HEK293T (cell line): ENCODE data around the gene RPLP1.
A peak's percentile ranks its signal among the peaks of the same experiment; 100 is the strongest.
"Not testable (repeated sequence)": the region's sequence is repeated elsewhere in the genome, so short reads cannot be mapped to it uniquely, and the experiment has no call there.

Experiments used
- CTCF ChIA-PET: fragments of 350-600 bp; formaldehyde crosslinking; extraction: SDS; loops from one replicate; lab custom pipeline; 2021; ENCODE audit warnings: antibody characterized with exemption, inconsistent platforms; lab: Yijun Ruan, JAX
- POLR2A ChIA-PET: fragments of 350-600 bp; formaldehyde crosslinking; extraction: SDS; loops from one replicate; lab custom pipeline; 2020; ENCODE audit warnings: antibody characterized with exemption, inconsistent platforms; lab: Yijun Ruan, JAX
- DNase-seq: peaks from one replicate; pipeline ENCODE4 v3.0.0; 2012; ENCODE audit warnings: mixed read lengths; ENCODE audit errors: extremely low spot score
- ARNT ChIP-seq: fragments of 450-650 bp; IDR thresholded peaks from 2 replicates; pipeline ENCODE4 v1.6.1; 2017; ENCODE audit warnings: mild to moderate bottlenecking
- BHLHE40 ChIP-seq: fragments of 450-650 bp; IDR thresholded peaks from 2 replicates; pipeline ENCODE4 v1.6.1; 2016; ENCODE audit warnings: mild to moderate bottlenecking, moderate library complexity, borderline replicate concordance
- CTBP1 ChIP-seq: fragments of 450-650 bp; IDR thresholded peaks from 2 replicates; pipeline ENCODE4 v1.6.1; 2016; ENCODE audit warnings: borderline replicate concordance
- ELF4 ChIP-seq: fragments of 450-650 bp; IDR thresholded peaks from 2 replicates; pipeline ENCODE4 v1.6.1; 2017; ENCODE audit warnings: antibody characterized with exemption
- FOXA1 ChIP-seq: fragments of 450-650 bp; IDR thresholded peaks from 2 replicates; pipeline ENCODE4 v1.6.1; 2016; ENCODE audit warnings: mild to moderate bottlenecking
- FOXK2 ChIP-seq: fragments of 450-650 bp; IDR thresholded peaks from 2 replicates; pipeline ENCODE4 v1.6.1; 2016; ENCODE audit warnings: mild to moderate bottlenecking
- FOXM1 ChIP-seq: fragments of 450-650 bp; IDR thresholded peaks from 2 replicates; pipeline ENCODE4 v1.6.1; 2017; ENCODE audit warnings: mild to moderate bottlenecking, borderline replicate concordance
- HDGF ChIP-seq: fragments of 450-650 bp; IDR thresholded peaks from 2 replicates; pipeline ENCODE4 v1.6.1; 2017; ENCODE audit warnings: antibody characterized with exemption, borderline replicate concordance
- L3MBTL2 ChIP-seq: fragments of 450-650 bp; conservative IDR thresholded peaks from 2 replicates; pipeline ENCODE4 v1.6.1; 2016; ENCODE audit warnings: mild to moderate bottlenecking
- LEF1 ChIP-seq: fragments of 450-650 bp; IDR thresholded peaks from 2 replicates; pipeline ENCODE4 v1.6.1; 2017; ENCODE audit warnings: mild to moderate bottlenecking, borderline replicate concordance
- NFRKB ChIP-seq: fragments of 450-650 bp; IDR thresholded peaks from 2 replicates; pipeline ENCODE4 v1.6.1; 2016; ENCODE audit warnings: mild to moderate bottlenecking, moderate library complexity
- SP1 ChIP-seq: fragments of 450-650 bp; IDR thresholded peaks from 2 replicates; pipeline ENCODE4 v1.6.1; 2017
- SUZ12 ChIP-seq: fragments of 450-650 bp; IDR thresholded peaks from 2 replicates; pipeline ENCODE4 v1.6.1; 2016; ENCODE audit warnings: mild to moderate bottlenecking
- TARDBP ChIP-seq: fragments of 450-650 bp; IDR thresholded peaks from 2 replicates; pipeline ENCODE4 v1.6.1; 2016
- ZNF384 ChIP-seq: fragments of 450-650 bp; IDR thresholded peaks from 2 replicates; pipeline ENCODE4 v1.6.1; 2016
- TF ChIP-seq, protein P1 (sequence below): fragments of 450-650 bp; IDR thresholded peaks from 2 replicates; pipeline ENCODE4 v1.6.1; 2016

Gene RPLP1

GRCh38 chr15:69439623-69440022, 13.0 kb upstream of the RPLP1 start:
- ChIA-PET CTCF (interaction anchor here (0.7 kb wide), 1 partner anchor 9 kb away, joined by 3 read pairs; no protein-coding TSS in a partner anchor), POLR2A (interaction anchor here (2.7 kb wide), 1 partner anchor 13 kb away, joined by 14 read pairs; the partner anchor contains the start of gene RPLP1)

DNA sequence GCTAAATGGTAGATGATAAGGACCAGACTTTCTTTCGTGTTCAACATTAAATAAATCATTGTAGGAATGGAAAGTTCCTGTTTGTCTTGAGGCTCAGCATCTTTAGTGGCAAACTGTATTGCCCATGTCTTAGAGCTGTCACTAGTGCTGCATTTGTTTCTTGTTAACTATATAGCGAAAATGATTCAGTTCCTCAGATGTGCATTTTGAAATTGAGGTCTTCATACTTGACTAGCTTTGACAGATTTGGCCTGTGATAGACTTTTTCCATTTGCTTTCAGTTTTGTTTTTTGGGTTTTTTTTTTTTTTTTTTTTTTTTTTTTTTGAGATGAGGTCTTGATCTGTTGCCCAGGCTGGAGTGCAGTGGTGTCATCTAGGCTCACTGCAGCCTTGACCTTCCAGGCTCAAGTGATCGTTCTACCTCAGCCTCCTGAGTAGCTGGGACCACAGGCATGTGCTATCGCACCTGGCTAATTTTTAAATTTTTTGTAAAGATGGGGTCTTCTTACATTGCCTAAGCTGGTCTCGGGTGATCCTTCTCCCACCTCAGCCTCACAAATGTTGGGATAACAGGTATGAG, 9.5 kb upstream of the RPLP1 start:
- no peak for TF ChIP-seq NFRKB
- no peak for TF ChIP-seq LEF1
- no peak for TF ChIP-seq ZNF384
- TF ChIP-seq L3MBTL2, result no peak
- no peak for TF ChIP-seq TARDBP
- no peak for TF ChIP-seq FOXA1
- no peak for TF ChIP-seq CTBP1
- no peak for TF ChIP-seq HDGF
- TF ChIP-seq BHLHE40, result no peak
- TF ChIP-seq SP1, result no peak
- TF ChIP-seq FOXK2, result no peak
- TF ChIP-seq, protein P1, sequence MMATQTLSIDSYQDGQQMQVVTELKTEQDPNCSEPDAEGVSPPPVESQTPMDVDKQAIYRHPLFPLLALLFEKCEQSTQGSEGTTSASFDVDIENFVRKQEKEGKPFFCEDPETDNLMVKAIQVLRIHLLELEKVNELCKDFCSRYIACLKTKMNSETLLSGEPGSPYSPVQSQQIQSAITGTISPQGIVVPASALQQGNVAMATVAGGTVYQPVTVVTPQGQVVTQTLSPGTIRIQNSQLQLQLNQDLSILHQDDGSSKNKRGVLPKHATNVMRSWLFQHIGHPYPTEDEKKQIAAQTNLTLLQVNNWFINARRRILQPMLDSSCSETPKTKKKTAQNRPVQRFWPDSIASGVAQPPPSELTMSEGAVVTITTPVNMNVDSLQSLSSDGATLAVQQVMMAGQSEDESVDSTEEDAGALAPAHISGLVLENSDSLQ, result no peak
- POLR2A ChIA-PET, result interaction anchor here (0.6 kb wide), 1 partner anchor 283 kb away, joined by 4 read pairs; the partner anchor contains the start of gene GLCE
- DNase-seq, result no peak
- CTCF ChIA-PET, result interaction anchor here (0.6 kb wide), 1 partner anchor 185 kb away, joined by 3 read pairs; no protein-coding TSS in a partner anchor

More at GRCh38 chr15:69439623-69440022, 13.0 kb upstream of the RPLP1 start:
- TF ChIP-seq LEF1 (no peak), SUZ12 (no peak), ARNT (no peak), HDGF (no peak), CTBP1 (no peak), L3MBTL2 (no peak)
- DNase-seq, result no peak

DNA sequence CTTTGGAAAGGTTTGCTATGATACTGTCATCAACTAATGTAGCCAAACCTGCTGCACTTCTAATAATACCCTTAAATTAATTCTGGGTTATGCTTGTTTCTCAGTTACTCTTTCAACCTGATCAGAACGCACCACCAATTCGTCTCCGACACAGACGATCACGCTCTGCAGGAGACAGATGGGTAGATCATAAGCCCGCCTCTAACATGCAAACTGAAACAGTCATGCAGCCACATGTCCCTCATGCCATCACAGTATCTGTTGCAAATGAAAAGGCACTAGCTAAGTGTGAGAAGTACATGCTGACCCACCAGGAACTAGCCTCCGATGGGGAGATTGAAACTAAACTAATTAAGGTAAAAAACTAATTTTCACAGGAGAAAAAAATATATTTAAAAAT, 7.9 kb upstream of the RPLP1 start:
- no peak for DNase-seq
- POLR2A ChIA-PET, result no interaction called here
- CTCF ChIA-PET, result no interaction called here
- TF ChIP-seq SP1 (no peak), ELF4 (no peak), FOXM1 (no peak), ZNF384 (no peak), SUZ12 (no peak), BHLHE40 (no peak), HDGF (no peak), ARNT (no peak)

GRCh38 chr15:69446953-69447352, 5.7 kb upstream of the RPLP1 start:
- TF ChIP-seq BHLHE40, result no peak
- TF ChIP-seq FOXM1, result no peak
- TF ChIP-seq HDGF, result no peak
- TF ChIP-seq, protein P1, result no peak
- no peak for TF ChIP-seq SP1
- DNase-seq, result no peak
- ChIA-PET POLR2A (interaction anchor here (0.9 to 1.2 kb wide), 2 partner anchors 15 to 16 kb away, joined by 3 read pairs; no protein-coding TSS in a partner anchor), CTCF (interaction anchor here (0.6 kb wide), 1 partner anchor 16 kb away, joined by 3 read pairs; no protein-coding TSS in a partner anchor)

- DNase-seq, CTCF ChIA-PET: not testable (repeated sequence)
- POLR2A ChIA-PET, result interaction anchor here (0.8 to 4.6 kb wide), 2 partner anchors 12 to 35 kb away, joined by 4 to 116 read pairs; no protein-coding TSS in a partner anchor
These were observed 2.4 kb upstream of the RPLP1 start for GRCh38 chr15:69450221-69450620.

GRCh38 chr15:69450968-69451695, 1.5 kb upstream of the RPLP1 start:
- DNase-seq, result no peak
- ChIA-PET POLR2A (interaction anchor here (0.8 to 4.6 kb wide), 12 partner anchors 11 to 162 kb away, joined by 3 to 116 read pairs (median 8); partner anchors contain the start of gene KIF23), CTCF (interaction anchor here (0.9 to 4.4 kb wide), 4 partner anchors 12 to 420 kb away, joined by 3 to 25 read pairs (median 6); no protein-coding TSS in a partner anchor)
- TF ChIP-seq FOXA1, result no peak
- TF ChIP-seq HDGF, result no peak
- no peak for TF ChIP-seq SUZ12
- TF ChIP-seq ARNT, result no peak
- TF ChIP-seq L3MBTL2, result no peak

GRCh38 chr15:69451951-69452691, 497 bp upstream of the RPLP1 start:
- peak; percentile 36 for DNase-seq
- CTCF ChIA-PET, result interaction anchor here (0.9 to 4.4 kb wide), 4 partner anchors 11 to 421 kb away, joined by 3 to 25 read pairs (median 6); no protein-coding TSS in a partner anchor
- TF ChIP-seq L3MBTL2 (no peak; the same call in 1 of the 2 replicates), FOXA1 (no peak), ZNF384 (no peak), CTBP1 (0 out of 2 replicates have a peak, but pooled peaks have one; percentile 18)
- POLR2A ChIA-PET, result interaction anchor here (0.9 to 4.6 kb wide), 25 partner anchors 10 to 706 kb away, joined by 3 to 116 read pairs (median 4); partner anchors contain the start of genes GLCE and KIF23
